Sigmoid colon (tissue), 7 donors: ENCODE results near the gene EBPL. TPM values are rescaled to one million over a fixed set of nuclear protein-coding genes. Genes with fewer than 3 reads are reported as not detected.

Experiments
- polyA plus RNA-seq, 3 donors: library from polyadenylated mRNA; stranded (reverse); fragments of 200-250 nt; gene quantifications; one replicate each; pipeline ENCODE4 v1.2.3, GENCODE V29; 2013
- total RNA-seq, 4 donors: library from RNA; depleted of rRNA; stranded (reverse); fragments of >200 nt; gene quantifications; one replicate each; pipeline ENCODE4 v1.1.0, GENCODE V29; 2016
- donor health status: healthy with polysubstance abuse.
- donor health status: Bipolar disorder and iron deficiency.
- donor health status: healthy.

Gene EBPL
- total and polyA plus RNA-seq, 7 donors, result 22.4 to 75.9 (median 53.2) TPM

Other genes starting within 250 kb of the EBPL start
- gene CAB39L, start 247.4 kb downstream of the EBPL start, total RNA-seq, result 100 to 1,000 TPM; 121 to 180 (median 150) TPM
- gene CAB39L, start 247.4 kb downstream of the EBPL start, polyA plus RNA-seq, result 10 to 100 TPM in 1 of 3 donors, 1 to 10 TPM in 2; 5.5 to 15.6 (median 7.2) TPM
- 10 to 100 TPM in 3 of 4 donors, 1 to 10 TPM in 1; 7.5 to 12.5 (median 11.2) TPM for gene SETDB2, start 247.2 kb downstream of the EBPL start, total RNA-seq
- 1 to 10 TPM; 3.6 to 4.9 (median 4.9) TPM for gene SETDB2, start 247.2 kb downstream of the EBPL start, polyA plus RNA-seq
- gene PHF11, start 195.5 kb downstream of the EBPL start, total RNA-seq, result 10 to 100 TPM; 29.6 to 52.1 (median 37.5) TPM
- 10 to 100 TPM; 20.1 to 36.8 (median 20.4) TPM for gene PHF11, start 195.5 kb downstream of the EBPL start, polyA plus RNA-seq
- 10 to 100 TPM; 10.2 to 20.7 (median 12.5) TPM for gene RCBTB1, start 105.9 kb downstream of the EBPL start, total RNA-seq
- 1 to 10 TPM; 4.2 to 7.1 (median 5.4) TPM for gene RCBTB1, start 105.9 kb downstream of the EBPL start, polyA plus RNA-seq
- gene ARL11, start 63.0 kb downstream of the EBPL start, total RNA-seq, result 1 to 10 TPM in 2 of 4 donors, under 1 TPM in 2; 0.33 to 1.8 (median 0.83) TPM
- 1 to 10 TPM; 1.2 to 2.7 (median 1.8) TPM for gene ARL11, start 63.0 kb downstream of the EBPL start, polyA plus RNA-seq
- 10 to 100 TPM; 41.5 to 64.3 (median 46.3) TPM for gene KPNA3, start 101.2 kb upstream of the EBPL start, total RNA-seq
- 10 to 100 TPM; 15.6 to 17.8 (median 16.2) TPM for gene KPNA3, start 101.2 kb upstream of the EBPL start, polyA plus RNA-seq
- gene SPRYD7, start 244.9 kb upstream of the EBPL start, total RNA-seq, result 1 to 10 TPM; 6.6 to 9.1 (median 8.4) TPM
- 10 to 100 TPM in 2 of 3 donors, 1 to 10 TPM in 1; 8.4 to 14.8 (median 12.6) TPM for gene SPRYD7, start 244.9 kb upstream of the EBPL start, polyA plus RNA-seq